ENCODE results near the gene CFAP251. TPM values are rescaled to one million over a fixed set of nuclear protein-coding genes. Genes with fewer than 3 reads are reported as not detected.

Gene CFAP251
- total and polyA plus RNA-seq, 2 of the 8 experiments (the other 6 are each of a cell fraction or from before 2014, with no cell fraction given), result 1.8 to 2.9 TPM

DNA sequence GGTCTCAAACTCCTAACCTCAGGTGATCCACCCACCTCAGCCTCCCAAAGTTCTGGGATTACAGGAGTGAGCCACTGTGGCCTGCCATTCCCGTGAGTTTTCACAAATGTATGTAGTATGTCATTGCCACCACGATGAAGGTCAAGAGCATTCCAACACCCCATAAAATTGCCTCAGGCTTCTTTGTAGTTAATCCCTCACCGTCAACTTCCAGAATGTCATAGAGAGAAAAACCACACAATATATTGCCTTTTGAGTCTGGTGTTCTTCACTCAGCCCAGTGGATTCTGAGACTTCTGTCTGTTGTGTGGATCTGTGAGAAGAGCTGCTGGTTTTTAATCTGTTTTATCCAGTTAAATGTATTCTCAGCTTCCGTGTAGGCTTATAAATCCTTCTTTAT, 12.6 kb upstream of the CFAP251 start:
- no peak overlapping the region for H4K5ac ChIP-seq (ENCODE audit: insufficient read length, low read depth, low read length)
- WGBS, 2 experiments (ENCODE audit: extremely low coverage in 1 of 2, insufficient coverage in 1 of 2, insufficient read length in 1 of 2, insufficient replicate concordance in 2 of 2, low coverage in 1 of 2, low lambda C conversion rate in 2 of 2, missing lambda C conversion rate in 1 of 2), result 89% methylated on average over 4 of the region's 4 CpGs; no CpG with 5 or more reads in 1 of the 2 experiments
- H3K56ac ChIP-seq (replicated peaks; ENCODE audit: insufficient read length, low read depth, low read length), result no peak overlapping the region
- peaks cover 0 to 5% of the 10 kb centered on the region in 2 experiments for H4K20me1 ChIP-seq (replicated peaks in 1 of 2; ENCODE audit: control insufficient read depth in 1 of 2, insufficient read depth in 2 of 2, low read length in 2 of 2)
- no peak overlapping the region for H4K91ac ChIP-seq (replicated peaks; ENCODE audit: insufficient read length, low read length)
- H3K23me2 ChIP-seq (ENCODE audit: low read depth, low read length), result no peaks in the 10 kb centered on the region; the same call in 1 of the 2 replicates
- peaks cover 10 to 28% (median 15%) of the 10 kb centered on the region in 4 experiments; a peak in 7 of 8 replicates for H3K36me3 ChIP-seq (ENCODE audit: control insufficient read depth in 2 of 4, insufficient read depth in 4 of 4, low read length in 3 of 4)
- no peak overlapping the region for H3K23ac ChIP-seq (ENCODE audit: insufficient read length)
- no peak overlapping the region for H3K4me3 ChIP-seq (ENCODE audit: extremely low read depth in 1 of 4, insufficient read depth in 2 of 4, low read depth in 3 of 4, low read length in 4 of 4)
- no peak overlapping the region for H2BK15ac ChIP-seq (ENCODE audit: low read length)
- H3K9ac ChIP-seq (replicated peaks in 1 of 4; ENCODE audit: extremely low read depth in 1 of 4, low read depth in 3 of 4, low read length in 3 of 4), result no peak overlapping the region
- H3K4me1 ChIP-seq (replicated peaks in 1 of 4; ENCODE audit: control insufficient read depth in 3 of 4, insufficient read depth in 4 of 4, low read length in 3 of 4), result no peaks in the 10 kb centered on the region
- no peak overlapping the region for H2BK20ac ChIP-seq (ENCODE audit: low read length)
- H3K18ac ChIP-seq (ENCODE audit: extremely low read depth, low read length), result no peak overlapping the region
- no peaks in the 10 kb centered on the region; the same call in 1 of the 2 replicates for H3K79me1 ChIP-seq (ENCODE audit: low read depth, low read length)
- H3K27ac ChIP-seq (ENCODE audit: low read depth, low read length), result no peak overlapping the region
- no peaks in the 10 kb centered on the region for H3K9me3 ChIP-seq (ENCODE audit: insufficient read depth in 2 of 2, low read depth in 1 of 2, low read length in 1 of 2)
- H2AFZ ChIP-seq (ENCODE audit: low read length), result no peak overlapping the region
- H3K14ac ChIP-seq (ENCODE audit: insufficient read length), result no peak overlapping the region
- no peak overlapping the region for H3K4ac ChIP-seq (replicated peaks; ENCODE audit: insufficient read length, low read depth, low read length)
- ChIA-PET POLR2A (ENCODE audit: partially characterized antibody) (no interaction called here), CTCF (ENCODE audit: partially characterized antibody) (interaction anchor here (1.6 kb wide), 2 partner anchors 12 to 112 kb away, joined by 5 read pairs; partner anchors contain the start of gene RHOF)
- no peaks in the 10 kb centered on the region for H3K27me3 ChIP-seq (replicated peaks in 1 of 4; ENCODE audit: control insufficient read depth in 3 of 4, extremely low read depth in 1 of 4, insufficient read depth in 3 of 4, low read length in 3 of 4)
- FAIRE-seq, result no peak
- H2BK12ac ChIP-seq (ENCODE audit: low read depth, low read length), result no peak overlapping the region
- no peak overlapping the region for H2BK120ac ChIP-seq (replicated peaks; ENCODE audit: low read depth, low read length)
- no peak for DNase-seq (ENCODE audit: low read depth in 1 of 2, low spot score in 2 of 2)
- H3K79me2 ChIP-seq (ENCODE audit: control insufficient read depth in 1 of 2, insufficient read depth in 2 of 2, low read length in 2 of 2), result no peaks in the 10 kb centered on the region
- H3K4me2 ChIP-seq (ENCODE audit: insufficient read depth in 1 of 2, low read depth in 2 of 2, low read length in 2 of 2), result no peak overlapping the region
- no peak overlapping the region for H2BK5ac ChIP-seq (ENCODE audit: low read depth, low read length)
- no peak overlapping the region for H4K8ac ChIP-seq (ENCODE audit: extremely low read depth, insufficient read depth, low read length)
- no peak overlapping the region for H2AK5ac ChIP-seq (ENCODE audit: low read depth, low read length)
- TF ChIP-seq TEAD4 (IDR thresholded peaks at IDR 0.05; ENCODE audit: low read depth, low read length) (no peak), SRF (IDR thresholded peaks at IDR 0.05; ENCODE audit: low read depth, low read length) (no peak), RFX5 (IDR thresholded peaks at IDR 0.05; ENCODE audit: borderline replicate concordance, low read depth, low read length) (no peak), SP1 (IDR thresholded peaks at IDR 0.05; ENCODE audit: low read depth, low read length) (no peak), ASH2L (IDR thresholded peaks at IDR 0.05; ENCODE audit: low read length) (no peak)

Measured in H1 (cell line).